Gastroesophageal sphincter (tissue), 4 donors: ENCODE measurements around the gene COCH. TPM values are rescaled to one million over a fixed set of nuclear protein-coding genes. Genes with fewer than 3 reads are reported as not detected.

Experiments used
- ATAC-seq: fragments of 150-250 bp; one replicate; pipeline ENCODE4 v1.9.1; 2016; ENCODE audit warnings: mild to moderate bottlenecking, moderate library complexity
- H3K27ac ChIP-seq, 4 donors: fragments of 200-600 bp; sonication (generic) in 3 of 4; 1 replicate in 3 of 4; 2 replicates in 1 of 4; pipeline ENCODE4 v1.5.1; 2016 to 2019
- H3K27me3 ChIP-seq: fragments of 200-600 bp; sonication (generic); one replicate; pipeline ENCODE4 v1.5.1; 2019
- H3K36me3 ChIP-seq, 2 donors: fragments of 200-600 bp; sonication (generic); one replicate each; pipeline ENCODE4 v1.5.1; 2019; ENCODE audit warnings: control low read depth in 1 of 2
- H3K4me1 ChIP-seq, 3 donors: fragments of 200-600 bp; sonication (generic); 1 replicate in 2 of 3; 2 replicates in 1 of 3; pipeline ENCODE4 v1.5.1; 2016 to 2019; ENCODE audit warnings: control low read depth in 2 of 3
- H3K4me3 ChIP-seq, 2 donors: fragments of 200-600 bp; sonication (generic); one replicate each; pipeline ENCODE4 v1.5.1; 2019; ENCODE audit warnings: mild to moderate bottlenecking in 1 of 2, moderate library complexity in 1 of 2
- H3K9me3 ChIP-seq, 3 donors: fragments of 200-600 bp; sonication (generic); one replicate each; pipeline ENCODE4 v1.5.1; 2017 to 2019; ENCODE audit warnings: control low read depth in 2 of 3
- CTCF ChIP-seq, 4 experiments: fragments of 200-600 bp in 2 of 4; fragments of 450-650 bp in 2 of 4; sonication (generic) in 1 of 4; IDR thresholded peaks; one replicate each; pipeline ENCODE4 v1.5.1; 2017 to 2019; ENCODE audit warnings: antibody characterized with exemption in 4 of 4, mild to moderate bottlenecking in 2 of 4, moderate library complexity in 2 of 4
- EP300 ChIP-seq: sonication (generic); formaldehyde crosslinking; IDR thresholded peaks from one replicate; pipeline ENCODE4 v1.6.1; 2017; ENCODE audit warnings: antibody characterized with exemption, mild to moderate bottlenecking
- POLR2A ChIP-seq, 2 donors: fragments of 450-650 bp; IDR thresholded peaks; one replicate each; pipeline ENCODE4 v1.6.1; 2017; ENCODE audit warnings: antibody characterized with exemption in 2 of 2, mild to moderate bottlenecking in 2 of 2, moderate library complexity in 1 of 2
- POLR2AphosphoS5 ChIP-seq: sonication (generic); formaldehyde crosslinking; IDR thresholded peaks from one replicate; pipeline ENCODE4 v1.6.1; 2017; ENCODE audit warnings: antibody characterized with exemption
- WGBS, 2 donors: methylation state at CpG; one replicate each; pipeline ENCODE4 v1.1.5; 2018; ENCODE audit warnings: low coverage in 1 of 2; 5-methylcytosine and 5-hydroxymethylcytosine counted together
- total RNA-seq, 4 donors: library from RNA; depleted of rRNA; stranded (reverse); fragments of >200 nt; gene quantifications; one replicate each; pipeline ENCODE4 v1.1.0, GENCODE V29; 2016

COCH gene
- total RNA-seq, 4 donors from 2014 or later: 0.16 to 5.4 (median 2.1) TPM

- no peak for TF ChIP-seq CTCF (IDR thresholded peaks at IDR 0.05)
- no peak for TF ChIP-seq EP300
- no peak for TF ChIP-seq POLR2A (IDR thresholded peaks at IDR 0.05)
- TF ChIP-seq POLR2AphosphoS5: no peak
- Histone ChIP-seq H3K4me3 (no peak overlapping the region), H3K27ac (no peak overlapping the region), H3K4me1 (peaks cover 0 to 10% (median 0%) of the 10 kb centered on the region in 3 donors), H3K9me3 (no peaks in the 10 kb centered on the region), H3K27me3 (no peaks in the 10 kb centered on the region), H3K36me3 (peaks cover 6 to 48% of the 10 kb centered on the region in 2 donors)
- no peak for ATAC-seq
- 88 to 96% methylated on average over 2 of the region's 2 CpGs for WGBS, 2 donors
Observed at GRCh38 chr14:30938617-30939016, 64.3 kb downstream of the COCH start.

Other genes with a start within 250 kb of the COCH start
- gene AP4S1, start 151.1 kb downstream of the COCH start, total RNA-seq: 10 to 100 TPM in 3 of 4 donors, 1 to 10 TPM in 1; 6.6 to 13.3 (median 12.2) TPM
- gene STRN3, start 151.8 kb downstream of the COCH start, total RNA-seq: 10 to 100 TPM; 68.4 to 99.6 (median 77.2) TPM